ENCODE results near the gene ADAM12.

GRCh38 chr10:126226988-126227761 lies 161.1 kb downstream of the ADAM12 start:
- no peak for TF ChIP-seq RAD21 (IDR thresholded peaks at IDR 0.05; ENCODE audit: low read depth)
- TF ChIP-seq MAX (IDR thresholded peaks at IDR 0.05): no peak
- TF ChIP-seq USF1 (IDR thresholded peaks at IDR 0.05): no peak
- TF ChIP-seq REST (IDR thresholded peaks at IDR 0.05; ENCODE audit: low read depth): no peak
- TF ChIP-seq YY1 (IDR thresholded peaks at IDR 0.05; ENCODE audit: low read depth): no peak
- no peak for TF ChIP-seq ZBTB7A (IDR thresholded peaks at IDR 0.05; ENCODE audit: low read depth)
- no peak for TF ChIP-seq TEAD4 (IDR thresholded peaks at IDR 0.05)
- no peak for TF ChIP-seq EP300 (IDR thresholded peaks at IDR 0.05; ENCODE audit: borderline replicate concordance)
